Right lobe of liver (tissue), 6 donors: Measurements from ENCODE around the gene ENDOV. TPM values are rescaled to one million over a fixed set of nuclear protein-coding genes. Genes with fewer than 3 reads are reported as not detected.

Experiments
- ATAC-seq, 4 donors: fragments of 200-7000 bp; cut with Tn5 transposase; one replicate each; pipeline ENCODE4 v1.9.1; 2020; ENCODE audit warnings: mild to moderate bottlenecking in 4 of 4, moderate library complexity in 4 of 4
- DNase-seq, 3 donors: peaks; one replicate each; pipeline ENCODE4 v3.0.0-alpha.2; 2020
- H3K27ac ChIP-seq, 3 donors: fragments of 200-600 bp; one replicate each; pipeline ENCODE4 v1.8.0; 2022
- H3K27me3 ChIP-seq, 2 donors: fragments of 200-600 bp; one replicate each; pipeline ENCODE4 v1.8.0; 2022
- H3K36me3 ChIP-seq, 4 donors: fragments of 200-600 bp; sonication (generic) in 1 of 4; one replicate each; pipeline versions ENCODE4 v1.5.1 to v1.8.0; 2017 to 2022; ENCODE audit warnings: control low read depth in 1 of 4
- H3K4me1 ChIP-seq, 4 donors: fragments of 200-600 bp; sonication (generic) in 1 of 4; one replicate each; pipeline versions ENCODE4 v1.5.1 to v1.8.0; 2017 to 2022; ENCODE audit warnings: control low read depth in 1 of 4
- H3K4me3 ChIP-seq, 3 donors: fragments of 200-600 bp; one replicate each; pipeline ENCODE4 v1.8.0; 2022
- H3K9me3 ChIP-seq, 4 donors: fragments of 200-600 bp; sonication (generic) in 1 of 4; one replicate each; pipeline versions ENCODE4 v1.5.1 to v1.8.0; 2017 to 2022; ENCODE audit warnings: control low read depth in 1 of 4
- CTCF ChIP-seq, 4 donors: fragments of 200-600 bp in 3 of 4; fragments of 450-650 bp in 1 of 4; IDR thresholded peaks; one replicate each; pipeline versions ENCODE4 v1.5.1 to v1.8.0; 2016 to 2022; ENCODE audit warnings: antibody characterized with exemption in 4 of 4, mild to moderate bottlenecking in 2 of 4
- POLR2A ChIP-seq: fragments of 450-650 bp; IDR thresholded peaks from one replicate; pipeline ENCODE4 v1.6.1; 2017; ENCODE audit warnings: antibody characterized with exemption, mild to moderate bottlenecking
- WGBS: methylation state at CpG from one replicate; pipeline ENCODE4 v1.1.6; 2018; ENCODE audit warnings: low coverage, low lambda C conversion rate; ENCODE audit not compliant: insufficient coverage; ENCODE audit errors: missing lambda C conversion rate; 5-methylcytosine and 5-hydroxymethylcytosine counted together
- intact Hi-C, 2 donors: fragments of 100-400 bp; cut with DNase I; formaldehyde crosslinking; loops; one replicate each; pipeline versions ENCODE4 v1.11.2 to v1.14.1; 2022
- total RNA-seq, 6 experiments: library from RNA; depleted of rRNA in 2 of 6; stranded (reverse); fragments of >200 nt in 2 of 6; fragmentation: NEBNext Ultra II Directional in 3 of 6; extraction: Animal tissue kit (Norgen Biotek cat#: 25700) in 3 of 6; gene quantifications; one replicate each; pipeline versions ENCODE4 v1.1.0 to v1.2.4, GENCODE V29; 2016 to 2023
- donor health status: DM: no; HTN: yes; CAD: no.
- donor health status: DM: no; HTN: no; CAD: no.
- donor health status: DM: no; HTN: no; CAD: no.
- donor health status: DM: no; HTN: yes; CAD: no.
- donor health status: DM: no; HTN: yes; CAD: no.

Gene ENDOV
- total RNA-seq, 6 experiments from 2014 or later: 6.8 to 14.1 (median 11.3) TPM

GRCh38 chr17:80480248-80480647, 65.3 kb downstream of the ENDOV start:
- WGBS: 81% methylated on average over 5 of the region's 7 CpGs
- DNase-seq (no peak), ATAC-seq (no peak)
- Histone ChIP-seq H3K9me3 (no peaks in the 10 kb centered on the region), H3K4me3 (no peak overlapping the region), H3K27ac (no peak overlapping the region), H3K27me3 (peaks cover 0 to 34% of the 10 kb centered on the region in 2 donors), H3K36me3 (no peaks in the 10 kb centered on the region), H3K4me1 (peaks cover 0 to 28% (median 0%) of the 10 kb centered on the region in 4 donors)
- intact Hi-C loops: no loop called here
- TF ChIP-seq POLR2A: no peak
- no peak for TF ChIP-seq CTCF (IDR thresholded peaks at IDR 0.05)

GRCh38 chr17:80481284-80482057, 66.5 kb downstream of the ENDOV start:
- intact Hi-C loops: no loop called here
- peaks cover 0 to 20% (median 0%) of the 10 kb centered on the region in 4 donors for H3K4me1 ChIP-seq
- H3K36me3 ChIP-seq: no peaks in the 10 kb centered on the region
- no peak for DNase-seq
- H3K4me3 ChIP-seq: no peak overlapping the region
- peaks cover 0 to 27% of the 10 kb centered on the region in 2 donors for H3K27me3 ChIP-seq
- no peaks in the 10 kb centered on the region for H3K9me3 ChIP-seq
- TF ChIP-seq POLR2A: no peak
- TF ChIP-seq CTCF (IDR thresholded peaks at IDR 0.05): no peak
- ATAC-seq: no peak
- WGBS: 28% methylated on average over 9 of the region's 21 CpGs
- no peak overlapping the region for H3K27ac ChIP-seq

- no peak for DNase-seq
- Histone ChIP-seq H3K36me3 (no peaks in the 10 kb centered on the region), H3K27me3 (peaks cover 0 to 23% of the 10 kb centered on the region in 2 donors), H3K27ac (no peak overlapping the region), H3K4me1 (peaks cover 0 to 15% (median 0%) of the 10 kb centered on the region in 4 donors), H3K4me3 (no peak overlapping the region), H3K9me3 (no peaks in the 10 kb centered on the region)
- intact Hi-C loops: no loop called here
- whole genome bisulfite sequencing: no CpG with 5 or more reads among the region's 4 CpGs
- ATAC-seq: no peak
- TF ChIP-seq POLR2A (no peak), CTCF (IDR thresholded peaks at IDR 0.05) (no peak)
These were observed 67.0 kb downstream of the ENDOV start for GRCh38 chr17:80482058-80482318.

GRCh38 chr17:80482555-80483308, 67.8 kb downstream of the ENDOV start:
- Histone ChIP-seq H3K36me3 (no peaks in the 10 kb centered on the region), H3K27me3 (peaks cover 0 to 15% of the 10 kb centered on the region in 2 donors), H3K27ac (no peak overlapping the region), H3K4me3 (no peak overlapping the region), H3K4me1 (peaks cover 0 to 8% (median 0%) of the 10 kb centered on the region in 4 donors), H3K9me3 (no peaks in the 10 kb centered on the region)
- intact Hi-C loops: no loop called here
- DNase-seq (no peak), ATAC-seq (no peak)
- WGBS: 49% methylated on average over 14 of the region's 16 CpGs
- TF ChIP-seq POLR2A (no peak), CTCF (IDR thresholded peaks at IDR 0.05) (no peak)
